Mucosa of stomach (tissue), 1 donor: ENCODE measurements around the gene CCDC73.
A peak's percentile ranks its signal among the peaks of the same experiment; 100 is the strongest.
"Not testable (repeated sequence)": the region's sequence is repeated elsewhere in the genome, so short reads cannot be mapped to it uniquely, and the experiment has no call there.

Experiments used
- H3K27me3 ChIP-seq: one replicate; pipeline ENCODE4 v1.7.0; 2013; ENCODE audit warnings: mild to moderate bottlenecking, low read length; ENCODE audit not compliant: control insufficient read depth, insufficient read depth
- H3K36me3 ChIP-seq: one replicate; pipeline ENCODE4 v1.7.0; 2013; ENCODE audit warnings: low read length; ENCODE audit not compliant: control insufficient read depth, insufficient read depth
- H3K4me1 ChIP-seq: one replicate; pipeline ENCODE4 v1.7.0; 2013; ENCODE audit warnings: mild to moderate bottlenecking, low read length; ENCODE audit not compliant: control insufficient read depth, insufficient read depth
- H3K4me3 ChIP-seq: one replicate; pipeline ENCODE4 v1.7.0; 2013; ENCODE audit warnings: low read length
- H3K9ac ChIP-seq: one replicate; pipeline ENCODE4 v1.7.0; 2013; ENCODE audit warnings: mild to moderate bottlenecking, low read length, moderate library complexity
- H3K9me3 ChIP-seq: one replicate; pipeline ENCODE4 v1.7.0; 2013; ENCODE audit warnings: mild to moderate bottlenecking, low read length, moderate library complexity; ENCODE audit not compliant: control insufficient read depth
- donor health status: Pancreatic carcinoma.

Gene CCDC73

DNA sequence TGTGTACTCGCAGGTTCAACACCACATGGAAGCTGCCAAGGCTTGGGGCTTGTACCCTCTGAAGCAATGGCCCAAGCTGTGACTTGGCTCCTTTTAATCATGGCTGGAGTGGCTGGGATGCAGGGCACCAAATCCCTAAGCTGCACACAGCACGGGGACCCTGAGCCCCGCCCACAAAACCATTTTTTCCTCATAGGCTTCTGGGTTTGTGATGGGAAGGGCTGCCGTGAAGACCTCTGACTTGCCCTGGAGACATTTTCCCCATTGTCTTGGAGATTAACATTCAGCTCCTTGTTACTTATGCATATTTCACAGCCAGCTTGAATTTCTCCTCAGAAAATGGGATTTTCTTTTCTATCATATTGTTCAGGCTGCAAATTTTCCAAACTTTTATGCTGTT, 185.6 kb downstream of the CCDC73 start:
- H3K4me1 ChIP-seq, H3K4me3 ChIP-seq, H3K36me3 ChIP-seq, H3K9ac ChIP-seq, H3K27me3 ChIP-seq, H3K9me3 ChIP-seq: not testable (repeated sequence)

DNA sequence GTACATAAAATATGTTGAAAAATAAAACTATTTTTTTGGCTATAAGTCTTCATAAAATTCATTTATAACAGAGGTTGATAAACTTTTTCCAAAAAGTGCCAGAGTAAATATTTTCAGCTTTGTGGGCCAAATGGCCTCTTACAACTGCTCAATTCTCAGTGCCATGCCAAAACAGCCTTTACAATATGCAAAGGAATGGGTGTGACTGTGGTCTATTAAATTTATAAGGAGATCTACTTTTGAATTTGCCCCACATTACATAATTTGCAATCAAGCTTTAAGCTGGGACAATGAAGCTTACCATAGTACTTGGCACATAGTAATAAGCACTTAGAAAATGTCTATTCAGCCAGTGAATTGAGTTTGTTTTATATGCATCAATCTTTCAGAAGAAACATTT, 188.2 kb downstream of the CCDC73 start:
- H3K27me3 ChIP-seq, result no peaks in the 10 kb centered on the region
- no peaks in the 10 kb centered on the region for H3K36me3 ChIP-seq
- no peaks in the 10 kb centered on the region for H3K4me1 ChIP-seq
- H3K9me3 ChIP-seq, result no peaks in the 10 kb centered on the region
- H3K9ac ChIP-seq, result no peak overlapping the region
- no peak overlapping the region for H3K4me3 ChIP-seq

DNA sequence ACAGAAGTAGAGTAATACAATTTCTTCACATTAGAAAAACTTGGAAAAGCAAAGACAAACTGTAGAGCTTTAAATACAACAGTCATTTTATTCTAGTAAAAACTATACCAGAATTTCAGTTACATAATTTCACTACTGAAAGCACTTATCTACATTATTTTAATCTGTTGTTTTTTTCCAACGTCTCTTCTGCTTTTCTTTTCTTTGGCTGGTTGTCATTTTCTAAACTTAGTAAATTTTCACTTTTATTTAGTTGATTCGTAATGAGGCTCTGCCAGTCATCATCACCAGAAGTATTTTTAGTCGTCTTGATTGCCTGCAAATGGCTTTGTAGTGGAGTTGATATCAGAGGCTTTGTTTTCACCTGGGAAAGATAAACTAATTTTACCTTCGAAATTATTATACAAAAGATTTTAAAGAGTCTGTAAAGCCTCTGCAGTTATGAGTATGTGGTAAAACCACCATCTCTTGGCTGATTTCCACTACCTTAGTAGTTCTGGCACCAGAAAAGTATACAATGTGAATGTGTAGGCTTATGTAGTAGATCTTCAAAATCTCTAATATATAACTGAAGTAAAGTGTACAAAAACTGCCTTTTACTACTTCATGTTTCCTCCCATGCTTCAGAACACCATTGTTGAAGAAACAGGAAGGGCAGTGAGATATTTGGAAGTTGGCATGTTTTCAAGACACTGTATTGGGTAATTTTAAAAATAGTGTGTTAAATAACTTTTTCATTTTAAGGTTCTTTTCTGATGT, 191.6 kb downstream of the CCDC73 start:
- no peak overlapping the region for H3K4me3 ChIP-seq
- no peak overlapping the region for H3K9ac ChIP-seq
- H3K9me3 ChIP-seq, result no peaks in the 10 kb centered on the region
- H3K4me1 ChIP-seq, result no peaks in the 10 kb centered on the region
- no peaks in the 10 kb centered on the region for H3K36me3 ChIP-seq
- H3K27me3 ChIP-seq, result no peaks in the 10 kb centered on the region

DNA sequence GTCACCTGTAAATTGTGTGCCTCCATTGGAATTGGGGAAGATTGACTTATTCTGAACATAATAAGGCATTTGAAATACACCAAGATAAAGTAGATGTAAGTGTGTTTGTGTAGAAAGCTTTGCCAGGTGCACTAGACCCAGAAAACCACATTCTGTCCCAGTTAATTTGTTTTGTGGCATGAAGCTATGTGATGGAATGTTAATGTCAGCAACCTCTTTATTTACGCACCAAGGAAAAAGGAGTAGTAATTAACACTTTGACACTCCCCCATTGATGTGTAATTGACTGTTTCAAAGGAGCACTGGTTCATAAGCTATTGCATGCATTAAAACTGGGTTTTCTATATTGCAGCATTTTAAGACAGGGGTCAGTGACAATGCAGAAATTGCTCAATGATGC, 196.5 kb downstream of the CCDC73 start:
- Histone ChIP-seq H3K27me3 (no peaks in the 10 kb centered on the region), H3K9me3 (no peaks in the 10 kb centered on the region), H3K4me1 (no peaks in the 10 kb centered on the region), H3K9ac (no peak overlapping the region), H3K36me3 (no peaks in the 10 kb centered on the region), H3K4me3 (no peak overlapping the region)

DNA sequence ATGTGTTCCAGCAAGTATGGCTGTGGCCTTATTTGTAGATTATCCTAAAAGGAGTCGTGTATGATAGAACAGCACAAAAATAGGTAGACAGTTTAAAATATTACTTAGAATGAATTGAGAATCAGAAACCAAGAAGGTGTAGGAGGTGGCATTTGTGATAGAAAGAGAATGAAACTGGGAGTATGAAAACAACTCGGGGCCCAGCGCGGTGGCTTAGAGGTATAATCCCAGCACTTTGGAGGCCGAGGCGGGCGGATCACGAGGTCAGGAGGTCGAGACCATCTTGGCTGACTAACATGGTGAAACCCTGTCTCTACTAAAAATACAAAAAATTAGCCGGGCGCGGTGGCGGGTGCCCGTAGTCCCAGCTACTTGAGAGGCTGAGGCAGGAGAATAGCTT, 198.3 kb downstream of the CCDC73 start:
- not testable (repeated sequence) for H3K36me3 ChIP-seq, H3K9ac ChIP-seq, H3K4me1 ChIP-seq, H3K9me3 ChIP-seq, H3K4me3 ChIP-seq, H3K27me3 ChIP-seq

DNA sequence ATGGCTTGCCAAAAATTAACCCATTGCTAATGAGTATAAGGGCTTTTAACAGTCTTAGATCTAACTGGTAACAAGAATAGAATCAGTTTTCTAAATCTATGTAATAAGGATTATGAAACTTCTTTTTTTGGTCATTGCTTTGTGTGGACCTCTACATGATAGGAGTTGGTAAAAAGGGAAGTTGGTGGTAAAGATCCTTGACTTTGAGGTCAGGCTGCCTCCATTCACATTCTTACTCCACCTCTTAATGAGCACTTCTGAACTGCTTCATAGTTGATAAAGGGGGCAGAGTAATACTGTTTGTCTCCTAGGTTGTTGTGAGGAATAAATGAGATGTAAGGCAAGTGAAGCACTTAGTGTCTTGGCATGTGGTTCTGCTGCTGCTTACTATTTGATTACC, 200.2 kb downstream of the CCDC73 start:
- H3K4me3 ChIP-seq, result no peak overlapping the region
- peaks cover 5% of the 10 kb centered on the region for H3K36me3 ChIP-seq
- H3K4me1 ChIP-seq, result no peaks in the 10 kb centered on the region

DNA sequence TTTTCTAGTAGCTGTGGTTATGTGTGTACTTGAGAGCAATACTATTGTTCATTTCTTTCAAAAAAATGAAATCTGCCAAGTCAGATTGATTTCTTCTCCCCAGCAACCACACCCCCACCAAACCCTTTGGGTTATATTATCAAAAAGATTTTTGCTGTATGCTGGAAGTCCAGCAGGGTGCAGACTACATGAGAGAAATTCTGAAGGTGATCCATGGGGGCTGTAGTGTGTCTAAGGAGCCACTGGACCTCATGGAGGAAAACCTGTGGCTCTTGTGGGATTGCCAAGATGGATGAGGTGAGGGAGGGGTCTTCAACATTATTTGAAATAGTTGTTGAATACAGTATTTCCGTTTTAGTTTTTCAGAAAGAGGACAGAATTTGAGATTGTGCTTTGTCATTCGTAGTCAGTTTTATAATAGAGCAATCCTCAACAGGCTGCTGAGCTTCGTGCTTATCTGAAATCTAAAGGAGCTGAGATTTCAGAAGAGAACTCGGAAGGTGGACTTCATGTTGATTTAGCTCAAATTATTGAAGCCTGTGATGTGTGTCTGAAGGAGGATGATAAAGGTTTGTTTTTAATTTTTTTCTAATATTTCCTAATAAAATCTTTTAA, 207.8 kb downstream of the CCDC73 start:
- no peaks in the 10 kb centered on the region for H3K36me3 ChIP-seq
- H3K9me3 ChIP-seq, result no peaks in the 10 kb centered on the region
- H3K4me1 ChIP-seq, result no peaks in the 10 kb centered on the region
- H3K9ac ChIP-seq, result no peak overlapping the region
- H3K4me3 ChIP-seq, result no peak overlapping the region
- H3K27me3 ChIP-seq, result no peaks in the 10 kb centered on the region

More for the DNA sequence above, 200.2 kb downstream of the CCDC73 start:
- Histone ChIP-seq H3K9ac (no peak overlapping the region), H3K9me3 (no peaks in the 10 kb centered on the region), H3K27me3 (no peaks in the 10 kb centered on the region)

DNA sequence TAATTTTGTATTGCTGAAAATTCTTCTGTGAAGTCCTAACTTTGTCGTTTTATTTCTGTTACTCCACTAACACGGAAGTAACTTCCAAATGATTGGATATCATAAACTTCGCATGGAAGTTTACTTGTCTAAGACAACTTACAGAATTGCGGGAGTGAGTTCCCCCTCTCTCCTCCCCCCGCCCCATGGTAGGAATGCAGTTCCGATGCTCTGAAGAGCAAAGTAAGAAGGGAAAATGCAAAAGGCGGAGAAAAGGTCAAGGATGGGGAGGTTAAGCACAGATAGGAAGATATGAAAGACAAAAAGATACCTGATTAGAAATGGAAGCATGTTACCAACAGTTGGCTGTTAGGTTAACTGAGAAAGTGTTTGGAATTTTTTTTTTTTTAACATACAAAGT, 209.5 kb downstream of the CCDC73 start:
- Histone ChIP-seq H3K36me3 (no peaks in the 10 kb centered on the region), H3K9ac (peak overlapping the region; percentile 87), H3K4me3 (peak overlapping the region; percentile 87), H3K27me3 (no peaks in the 10 kb centered on the region), H3K9me3 (no peaks in the 10 kb centered on the region), H3K4me1 (no peaks in the 10 kb centered on the region)

DNA sequence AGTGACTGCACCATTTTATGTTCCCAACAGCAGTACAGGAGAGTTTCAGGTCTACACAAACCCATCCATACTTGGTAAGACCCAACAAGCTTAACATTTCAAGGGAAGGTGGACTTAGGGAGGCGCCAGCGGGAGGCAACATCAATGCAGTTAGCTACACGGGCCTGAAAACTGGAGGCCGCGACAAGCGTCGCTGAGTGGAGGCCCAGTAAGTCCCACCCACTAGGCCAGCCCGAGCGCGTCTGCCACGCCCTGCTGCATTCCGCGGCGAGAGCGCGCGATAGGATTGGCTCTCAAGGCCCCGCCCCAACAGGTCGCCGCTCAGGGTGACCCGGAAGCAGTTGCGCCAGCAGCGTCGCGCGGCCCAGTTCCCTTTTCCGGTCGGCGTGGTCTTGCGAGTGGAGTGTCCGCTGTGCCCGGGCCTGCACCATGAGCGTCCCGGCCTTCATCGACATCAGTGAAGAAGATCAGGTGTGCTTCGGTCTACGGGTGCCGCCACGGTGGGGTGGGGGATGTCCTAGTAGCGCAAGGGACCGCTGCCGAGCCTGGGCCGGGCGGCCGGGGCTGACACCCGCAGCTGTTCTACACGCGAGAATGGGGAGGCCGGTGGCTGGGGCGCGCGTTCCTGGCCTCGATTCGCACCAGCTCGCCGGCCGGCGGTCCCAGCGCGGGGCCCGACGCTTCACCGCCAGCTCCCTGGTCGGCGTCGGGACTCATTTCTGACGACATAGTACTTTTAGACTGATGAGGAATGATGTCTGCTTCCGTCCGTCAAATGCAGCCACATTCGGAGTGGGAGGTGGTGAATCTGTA, 210.8 kb downstream of the CCDC73 start, which contains the start of gene EIF3M:
TSS of gene EIF3M (plus strand) at position 373 of the 813 bp plus-strand sequence. CDS start at position 430, 57 bp downstream.
- peak within 1 kb of the TSS; percentile 87 for H3K4me3 ChIP-seq
- H3K36me3 ChIP-seq, result no peaks in the 10 kb centered on the region
- H3K9ac ChIP-seq, result peak within 1 kb of the TSS; percentile 87
- H3K4me1 ChIP-seq, result no peaks in the 10 kb centered on the region
- H3K27me3 ChIP-seq, result no peaks in the 10 kb centered on the region
- no peaks in the 10 kb centered on the region for H3K9me3 ChIP-seq

DNA sequence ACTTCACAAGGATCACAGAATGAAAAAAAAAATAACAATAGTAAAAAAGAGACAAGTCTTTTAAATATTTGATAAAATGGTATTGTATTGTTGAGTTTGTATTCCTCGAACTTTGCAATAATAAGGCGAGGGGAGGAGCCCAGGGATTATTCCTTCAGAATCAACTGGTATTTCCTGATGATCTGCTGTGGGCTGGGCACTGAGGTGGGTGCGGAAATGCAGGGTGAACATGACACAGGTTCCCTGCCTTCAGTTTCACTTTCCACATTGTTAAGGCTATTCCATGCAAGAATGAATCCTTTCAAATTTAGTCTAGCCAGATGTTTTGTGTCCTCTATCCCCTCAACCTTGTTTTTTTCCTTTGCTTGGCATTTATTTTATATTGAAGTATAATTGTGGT, 212.9 kb downstream of the CCDC73 start:
- Histone ChIP-seq H3K4me3 (no peak overlapping the region), H3K9me3 (no peaks in the 10 kb centered on the region), H3K4me1 (no peaks in the 10 kb centered on the region), H3K9ac (no peak overlapping the region), H3K27me3 (peaks cover 2% of the 10 kb centered on the region), H3K36me3 (no peaks in the 10 kb centered on the region)

DNA sequence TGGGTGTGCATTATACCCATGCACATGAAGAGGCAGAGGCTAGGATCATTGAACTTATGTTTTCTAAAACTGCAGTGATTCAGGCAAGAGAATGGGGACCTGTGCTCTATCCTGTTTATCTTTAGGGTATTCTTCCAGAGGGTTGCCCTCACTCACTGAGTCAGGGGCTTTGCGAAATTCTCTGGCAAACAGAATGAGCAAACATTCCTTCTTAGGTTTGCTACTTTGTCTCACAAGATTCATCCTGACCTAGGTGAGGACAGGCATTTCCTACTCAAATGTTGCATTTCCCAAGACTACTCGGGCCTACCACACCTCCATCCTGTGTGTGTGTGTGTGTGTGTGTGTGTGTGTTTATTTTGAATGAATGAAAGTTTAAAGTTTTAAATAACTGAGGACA, 213.5 kb downstream of the CCDC73 start:
- H3K4me3 ChIP-seq, result no peak overlapping the region
- H3K36me3 ChIP-seq, result no peaks in the 10 kb centered on the region
- H3K9ac ChIP-seq, result no peak overlapping the region
- H3K4me1 ChIP-seq, result no peaks in the 10 kb centered on the region
- H3K9me3 ChIP-seq, result no peaks in the 10 kb centered on the region
- H3K27me3 ChIP-seq, result peaks cover 7% of the 10 kb centered on the region

DNA sequence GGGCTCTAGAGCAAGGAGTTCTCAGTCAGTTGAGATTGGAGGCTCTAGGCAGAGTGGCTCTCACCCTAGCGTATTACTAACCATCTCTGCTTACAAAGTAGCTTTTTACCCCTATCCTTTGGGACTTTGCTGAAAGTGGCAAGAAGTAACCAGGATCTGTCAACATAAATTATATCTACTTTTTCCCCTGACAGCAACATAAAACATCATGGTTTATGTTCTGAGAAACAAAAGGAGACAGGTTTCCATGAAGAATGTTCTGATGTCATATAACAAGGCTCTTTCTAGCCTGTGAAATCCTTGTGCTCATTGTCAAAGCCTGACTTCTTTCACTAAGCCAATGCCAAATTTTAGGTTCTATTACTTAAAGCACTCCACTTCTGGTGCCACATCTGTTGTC, 218.0 kb downstream of the CCDC73 start:
- H3K27me3 ChIP-seq, result peaks cover 7% of the 10 kb centered on the region
- no peak overlapping the region for H3K4me3 ChIP-seq
- H3K36me3 ChIP-seq, result no peaks in the 10 kb centered on the region
- no peak overlapping the region for H3K9ac ChIP-seq
- no peaks in the 10 kb centered on the region for H3K9me3 ChIP-seq
- H3K4me1 ChIP-seq, result no peaks in the 10 kb centered on the region
